Measurements from ENCODE around the gene TREML2.

TREML2 gene

GRCh38 chr6:41229721-41230120 is 28.8 kb upstream of the TREML2 start:
- no peak overlapping the region for H3K27ac ChIP-seq (ENCODE audit: insufficient read depth, low read depth, low read length, poor library complexity, severe bottlenecking)
- no peaks in the 10 kb centered on the region for H3K27me3 ChIP-seq (ENCODE audit: control insufficient read depth, insufficient read depth, low read length, poor library complexity, severe bottlenecking)
- 90 to 93% methylated on average over 4 of the region's 4 CpGs for WGBS, 2 experiments
- no peaks in the 10 kb centered on the region for H3K36me3 ChIP-seq (ENCODE audit: control insufficient read depth, insufficient read depth, low read length)
- H3K4me3 ChIP-seq (ENCODE audit: insufficient read depth, low read depth, low read length), result no peak overlapping the region
- no peaks in the 10 kb centered on the region for H3K4me1 ChIP-seq (ENCODE audit: control insufficient read depth, insufficient read depth, low read length)
- no peaks in the 10 kb centered on the region for H3K9me3 ChIP-seq (ENCODE audit: control insufficient read depth, low read length)

- no peak overlapping the region for H3K27ac ChIP-seq (ENCODE audit: insufficient read depth, low read depth, low read length, poor library complexity, severe bottlenecking)
- no peak overlapping the region for H3K4me3 ChIP-seq (ENCODE audit: insufficient read depth, low read depth, low read length)
- no peaks in the 10 kb centered on the region for H3K4me1 ChIP-seq (ENCODE audit: control insufficient read depth, insufficient read depth, low read length)
- no peaks in the 10 kb centered on the region for H3K9me3 ChIP-seq (ENCODE audit: control insufficient read depth, low read length)
- H3K36me3 ChIP-seq (ENCODE audit: control insufficient read depth, insufficient read depth, low read length), result no peaks in the 10 kb centered on the region
- H3K27me3 ChIP-seq (ENCODE audit: control insufficient read depth, insufficient read depth, low read length, poor library complexity, severe bottlenecking), result no peaks in the 10 kb centered on the region
- WGBS, 2 experiments, result 67 to 69% methylated on average over 5 of the region's 5 CpGs
Observed at GRCh38 chr6:41228616-41229015, 27.7 kb upstream of the TREML2 start.

GRCh38 chr6:41228096-41228495 is 27.1 kb upstream of the TREML2 start, which contains the start of gene TREML4:
TREML4 (plus strand) TSS chr6:41228349; CDS start chr6:41228428, 79 bp downstream.
- H3K27me3 ChIP-seq (ENCODE audit: control insufficient read depth, insufficient read depth, low read length, poor library complexity, severe bottlenecking), result no peaks in the 10 kb centered on the region
- no peak within 1 kb of the TSS for H3K27ac ChIP-seq (ENCODE audit: insufficient read depth, low read depth, low read length, poor library complexity, severe bottlenecking)
- no peaks in the 10 kb centered on the region for H3K9me3 ChIP-seq (ENCODE audit: control insufficient read depth, low read length)
- no peak within 1 kb of the TSS for H3K4me3 ChIP-seq (ENCODE audit: insufficient read depth, low read depth, low read length)
- no peaks in the 10 kb centered on the region for H3K36me3 ChIP-seq (ENCODE audit: control insufficient read depth, insufficient read depth, low read length)
- H3K4me1 ChIP-seq (ENCODE audit: control insufficient read depth, insufficient read depth, low read length), result no peaks in the 10 kb centered on the region
- 69 to 70% methylated on average over 5 of the region's 5 CpGs for WGBS, 2 experiments

- H3K4me1 ChIP-seq (ENCODE audit: control insufficient read depth, insufficient read depth, low read length), result no peaks in the 10 kb centered on the region
- 94% methylated on average over 3 of the region's 3 CpGs for WGBS, 2 experiments
- no peak overlapping the region for H3K27ac ChIP-seq (ENCODE audit: insufficient read depth, low read depth, low read length, poor library complexity, severe bottlenecking)
Observed at GRCh38 chr6:41226752-41227151, 25.8 kb upstream of the TREML2 start.

GRCh38 chr6:41224800-41225199 is 23.9 kb upstream of the TREML2 start:
- Histone ChIP-seq H3K36me3 (ENCODE audit: control insufficient read depth, insufficient read depth, low read length) (no peaks in the 10 kb centered on the region), H3K4me3 (ENCODE audit: insufficient read depth, low read depth, low read length) (no peak overlapping the region), H3K4me1 (ENCODE audit: control insufficient read depth, insufficient read depth, low read length) (no peaks in the 10 kb centered on the region), H3K27ac (ENCODE audit: insufficient read depth, low read depth, low read length, poor library complexity, severe bottlenecking) (no peak overlapping the region), H3K27me3 (ENCODE audit: control insufficient read depth, insufficient read depth, low read length, poor library complexity, severe bottlenecking) (no peaks in the 10 kb centered on the region), H3K9me3 (ENCODE audit: control insufficient read depth, low read length) (no peaks in the 10 kb centered on the region)
- 92 to 95% methylated on average over 1 of the region's 1 CpG for WGBS, 2 experiments

More at GRCh38 chr6:41226752-41227151, 25.8 kb upstream of the TREML2 start:
- no peak overlapping the region for H3K4me3 ChIP-seq (ENCODE audit: insufficient read depth, low read depth, low read length)
- H3K27me3 ChIP-seq (ENCODE audit: control insufficient read depth, insufficient read depth, low read length, poor library complexity, severe bottlenecking), result no peaks in the 10 kb centered on the region
- H3K9me3 ChIP-seq (ENCODE audit: control insufficient read depth, low read length), result no peaks in the 10 kb centered on the region
- H3K36me3 ChIP-seq (ENCODE audit: control insufficient read depth, insufficient read depth, low read length), result no peaks in the 10 kb centered on the region

GRCh38 chr6:41222513-41222912 is 21.6 kb upstream of the TREML2 start:
- Histone ChIP-seq H3K27me3 (ENCODE audit: control insufficient read depth, insufficient read depth, low read length, poor library complexity, severe bottlenecking) (no peaks in the 10 kb centered on the region), H3K36me3 (ENCODE audit: control insufficient read depth, insufficient read depth, low read length) (no peaks in the 10 kb centered on the region), H3K4me3 (ENCODE audit: insufficient read depth, low read depth, low read length) (no peak overlapping the region), H3K27ac (ENCODE audit: insufficient read depth, low read depth, low read length, poor library complexity, severe bottlenecking) (no peak overlapping the region), H3K9me3 (ENCODE audit: control insufficient read depth, low read length) (peaks cover 2% of the 10 kb centered on the region), H3K4me1 (ENCODE audit: control insufficient read depth, insufficient read depth, low read length) (no peaks in the 10 kb centered on the region)
- 89 to 90% methylated on average over 5 of the region's 5 CpGs for WGBS, 2 experiments

- H3K4me1 ChIP-seq (ENCODE audit: control insufficient read depth, insufficient read depth, low read length), result no peaks in the 10 kb centered on the region
- no peak overlapping the region for H3K4me3 ChIP-seq (ENCODE audit: insufficient read depth, low read depth, low read length)
- H3K36me3 ChIP-seq (ENCODE audit: control insufficient read depth, insufficient read depth, low read length), result no peaks in the 10 kb centered on the region
- H3K9me3 ChIP-seq (ENCODE audit: control insufficient read depth, low read length), result peaks cover 2% of the 10 kb centered on the region
- H3K27ac ChIP-seq (ENCODE audit: insufficient read depth, low read depth, low read length, poor library complexity, severe bottlenecking), result no peak overlapping the region
- WGBS, 2 experiments, result 96 to 97% methylated on average over 4 of the region's 4 CpGs
- no peaks in the 10 kb centered on the region for H3K27me3 ChIP-seq (ENCODE audit: control insufficient read depth, insufficient read depth, low read length, poor library complexity, severe bottlenecking)
Observed at GRCh38 chr6:41222045-41222444, 21.1 kb upstream of the TREML2 start.

GRCh38 chr6:41216616-41217015 is 15.7 kb upstream of the TREML2 start:
- Histone ChIP-seq H3K4me3 (ENCODE audit: insufficient read depth, low read depth, low read length) (no peak overlapping the region), H3K4me1 (ENCODE audit: control insufficient read depth, insufficient read depth, low read length) (no peaks in the 10 kb centered on the region), H3K36me3 (ENCODE audit: control insufficient read depth, insufficient read depth, low read length) (no peaks in the 10 kb centered on the region), H3K27ac (ENCODE audit: insufficient read depth, low read depth, low read length, poor library complexity, severe bottlenecking) (no peak overlapping the region), H3K27me3 (ENCODE audit: control insufficient read depth, insufficient read depth, low read length, poor library complexity, severe bottlenecking) (no peaks in the 10 kb centered on the region), H3K9me3 (ENCODE audit: control insufficient read depth, low read length) (peaks cover 2% of the 10 kb centered on the region)
- 88% methylated on average over 5 of the region's 5 CpGs for WGBS, 2 experiments

GRCh38 chr6:41215777-41216176 is 14.8 kb upstream of the TREML2 start:
- no peak overlapping the region for H3K4me3 ChIP-seq (ENCODE audit: insufficient read depth, low read depth, low read length)
- H3K27ac ChIP-seq (ENCODE audit: insufficient read depth, low read depth, low read length, poor library complexity, severe bottlenecking), result no peak overlapping the region
- 91 to 92% methylated on average over 5 of the region's 5 CpGs for WGBS, 2 experiments
- peaks cover 2% of the 10 kb centered on the region for H3K9me3 ChIP-seq (ENCODE audit: control insufficient read depth, low read length)
- no peaks in the 10 kb centered on the region for H3K36me3 ChIP-seq (ENCODE audit: control insufficient read depth, insufficient read depth, low read length)
- no peaks in the 10 kb centered on the region for H3K27me3 ChIP-seq (ENCODE audit: control insufficient read depth, insufficient read depth, low read length, poor library complexity, severe bottlenecking)
- no peaks in the 10 kb centered on the region for H3K4me1 ChIP-seq (ENCODE audit: control insufficient read depth, insufficient read depth, low read length)

GRCh38 chr6:41214559-41215238 is 13.8 kb upstream of the TREML2 start:
- no peaks in the 10 kb centered on the region for H3K36me3 ChIP-seq (ENCODE audit: control insufficient read depth, insufficient read depth, low read length)
- WGBS, 2 experiments, result 90 to 92% methylated on average over 9 of the region's 9 CpGs
- H3K27me3 ChIP-seq (ENCODE audit: control insufficient read depth, insufficient read depth, low read length, poor library complexity, severe bottlenecking), result no peaks in the 10 kb centered on the region
- no peak overlapping the region for H3K4me3 ChIP-seq (ENCODE audit: insufficient read depth, low read depth, low read length)
- no peaks in the 10 kb centered on the region for H3K4me1 ChIP-seq (ENCODE audit: control insufficient read depth, insufficient read depth, low read length)
- H3K27ac ChIP-seq (ENCODE audit: insufficient read depth, low read depth, low read length, poor library complexity, severe bottlenecking), result no peak overlapping the region
- H3K9me3 ChIP-seq (ENCODE audit: control insufficient read depth, low read length), result peaks cover 2% of the 10 kb centered on the region
